CD4-positive, alpha-beta T cell treated with Interleukin-15 for 1 hour (primary cell): ENCODE results near the gene PSMA1.

Source experiments
- DNase-seq: peaks from one replicate; pipeline ENCODE4 v3.0.0-alpha.2; 2020

Gene PSMA1

DNA sequence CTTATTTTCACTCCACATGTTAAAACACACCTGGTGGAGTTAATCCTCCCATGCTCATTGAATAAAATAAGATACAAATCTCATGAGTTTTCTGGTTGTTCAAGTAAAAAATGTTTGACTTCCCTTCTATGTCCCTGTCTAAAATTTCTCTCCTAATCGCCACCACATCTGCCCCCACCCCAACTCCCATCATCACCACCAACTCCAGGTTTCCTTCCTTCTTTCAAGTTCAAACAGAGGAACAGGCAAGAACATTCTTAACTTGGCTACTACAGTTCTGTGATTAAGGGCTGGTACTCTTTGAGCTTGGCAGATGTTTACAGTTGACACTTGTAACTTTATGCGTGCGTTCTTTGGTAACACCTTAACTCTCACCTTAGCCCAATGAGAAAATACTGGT is 9.1 kb upstream of the PSMA1 start:
- DNase-seq: no peak

DNA sequence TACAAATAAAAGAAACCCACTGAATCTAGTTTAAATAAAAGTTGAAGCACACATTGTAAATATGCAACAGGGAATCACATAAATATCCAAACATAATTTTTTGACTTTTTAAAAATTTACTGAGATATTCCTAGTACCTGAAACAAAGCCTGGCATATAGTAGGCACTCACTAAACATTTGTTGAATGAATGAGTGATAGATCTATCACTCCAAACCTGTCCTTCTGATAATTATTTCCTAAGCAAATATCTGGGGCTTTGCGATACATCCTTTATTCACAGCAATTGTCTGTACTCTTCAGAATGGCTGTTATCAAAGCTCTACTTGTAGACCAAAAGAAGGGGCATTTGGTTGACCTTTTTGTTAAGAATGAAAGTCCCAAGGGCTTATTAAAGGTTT is 2.6 kb upstream of the PSMA1 start:
- no peak for DNase-seq

DNA sequence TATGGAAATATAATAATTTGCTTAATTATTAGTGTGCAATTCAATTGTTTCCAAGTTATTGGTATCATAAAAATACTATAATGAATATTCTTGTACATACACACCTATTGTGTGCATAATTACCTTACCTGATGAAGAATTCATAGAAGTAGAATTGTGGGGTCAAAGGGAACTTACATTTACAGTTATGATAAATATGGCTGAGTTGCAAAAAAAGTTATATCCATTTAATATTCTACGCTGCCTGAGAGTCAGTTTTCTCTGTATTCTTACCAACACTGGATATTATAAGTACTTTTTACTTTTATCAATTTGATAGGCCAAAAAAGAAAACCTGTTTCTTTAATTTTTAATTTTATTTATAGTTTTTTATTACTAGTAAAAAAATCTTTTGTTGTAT is 2.1 kb upstream of the PSMA1 start:
- DNase-seq: no peak

DNA sequence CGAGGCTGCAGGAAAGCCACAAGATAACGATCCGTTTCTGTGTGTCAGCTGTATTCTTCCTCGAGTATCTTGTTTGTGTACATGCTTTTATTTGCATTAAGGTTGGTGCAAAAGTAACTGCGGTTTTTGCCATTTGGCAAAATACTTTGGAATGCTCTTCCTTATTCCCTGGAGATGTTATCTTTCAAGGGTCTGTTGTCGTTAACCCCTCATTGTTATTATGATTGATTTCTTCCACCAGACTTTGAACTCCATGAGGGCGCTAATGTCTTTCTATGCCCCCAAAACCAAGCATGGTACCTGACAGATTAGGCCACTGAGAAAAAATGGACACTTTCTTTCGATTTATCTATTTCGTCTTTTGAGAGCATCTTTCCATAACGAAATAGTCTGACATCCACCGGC is 563 bp upstream of the PSMA1 start:
- DNase-seq: no peak

DNA sequence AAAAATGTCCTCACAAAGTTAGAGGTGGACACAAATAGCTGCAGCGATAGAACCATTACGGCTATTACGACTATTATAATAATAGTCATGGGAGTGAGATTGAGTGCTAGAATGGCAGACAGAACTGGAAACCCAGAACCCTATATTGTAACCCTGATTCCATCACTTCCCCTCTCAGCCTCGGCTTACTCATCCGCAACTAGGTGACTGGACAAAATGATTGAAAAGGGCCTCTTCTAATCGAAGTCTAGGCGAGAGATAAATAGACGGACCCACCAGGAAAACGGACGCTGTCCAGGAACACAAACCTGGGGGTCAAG is 629 bp downstream of the PSMA1 start:
- no peak for DNase-seq

DNA sequence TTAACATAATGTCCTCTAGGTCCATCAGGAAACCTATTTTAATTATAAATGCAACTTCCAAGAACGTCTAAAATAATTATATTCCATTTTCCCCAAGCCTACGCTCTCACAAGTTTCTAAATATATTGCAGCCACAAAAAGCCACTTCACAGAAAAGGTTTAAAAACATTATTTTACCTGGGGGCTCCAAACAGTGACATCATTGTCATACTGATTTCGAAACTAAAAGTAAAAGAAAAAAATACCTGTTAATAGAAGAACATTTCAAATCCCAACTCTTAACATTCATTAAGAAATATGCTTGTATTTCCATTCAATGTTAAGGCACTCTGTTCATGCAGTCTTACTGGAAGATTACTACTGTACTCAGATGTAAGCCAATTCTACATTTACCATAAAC is 1.4 kb downstream of the PSMA1 start:
- no peak for DNase-seq

DNA sequence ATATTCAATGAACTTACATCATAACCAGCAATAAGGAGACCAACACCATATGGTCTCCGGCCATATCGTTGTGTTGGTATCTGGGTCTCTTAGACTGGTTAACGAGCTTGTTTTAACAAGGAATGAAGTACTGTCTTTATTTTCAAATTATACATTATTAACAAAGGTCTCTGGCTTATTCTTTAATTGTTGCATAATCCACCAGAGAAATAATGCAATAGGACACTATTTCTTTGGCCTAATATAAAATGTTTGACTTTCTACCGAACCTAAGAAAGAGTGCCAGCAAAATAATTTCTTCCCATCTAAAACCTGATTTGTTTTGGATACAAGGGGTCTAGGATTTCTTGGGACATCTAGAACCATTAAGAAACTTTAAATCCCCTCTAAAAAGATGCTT is 6.4 kb downstream of the PSMA1 start:
- DNase-seq: no peak

DNA sequence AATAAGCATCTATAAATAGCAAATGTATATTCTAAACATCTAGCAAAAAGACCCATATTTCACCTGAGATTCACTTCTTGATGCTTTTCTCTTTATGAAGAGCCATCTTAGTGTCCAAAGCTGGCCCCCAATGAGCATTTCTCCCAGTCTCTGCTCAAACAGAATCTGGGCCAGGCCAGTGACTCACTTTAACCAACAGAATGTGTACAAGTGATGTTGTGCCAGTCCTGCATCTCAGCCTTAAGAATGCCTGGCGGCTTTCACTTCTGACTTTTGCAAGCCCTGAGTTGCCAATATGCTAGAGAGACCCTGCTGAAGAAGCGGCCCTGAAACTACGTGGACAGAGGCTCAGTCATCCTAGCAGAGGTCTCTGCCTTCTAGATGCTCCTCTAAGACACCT is 13.7 kb downstream of the PSMA1 start:
- no peak for DNase-seq

DNA sequence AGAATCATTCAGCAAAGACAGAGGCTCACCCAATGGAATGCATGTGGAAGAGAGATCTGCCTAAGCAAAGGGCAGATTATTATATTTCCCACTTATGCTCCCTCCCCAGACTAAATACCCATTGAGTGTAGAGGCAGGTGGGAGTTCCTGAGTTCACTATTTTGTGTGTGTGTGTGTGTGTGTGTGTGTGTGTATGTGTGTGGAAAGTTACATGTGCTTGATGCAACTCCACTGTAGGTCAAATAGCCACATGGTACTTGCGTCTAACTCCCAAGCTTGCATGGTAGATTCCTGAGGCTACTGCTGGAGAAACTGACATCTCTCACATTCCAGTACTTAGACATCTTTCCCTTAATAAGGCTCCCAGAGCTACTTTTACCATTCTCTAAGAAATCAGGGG is 17.2 kb downstream of the PSMA1 start:
- DNase-seq: no peak

DNA sequence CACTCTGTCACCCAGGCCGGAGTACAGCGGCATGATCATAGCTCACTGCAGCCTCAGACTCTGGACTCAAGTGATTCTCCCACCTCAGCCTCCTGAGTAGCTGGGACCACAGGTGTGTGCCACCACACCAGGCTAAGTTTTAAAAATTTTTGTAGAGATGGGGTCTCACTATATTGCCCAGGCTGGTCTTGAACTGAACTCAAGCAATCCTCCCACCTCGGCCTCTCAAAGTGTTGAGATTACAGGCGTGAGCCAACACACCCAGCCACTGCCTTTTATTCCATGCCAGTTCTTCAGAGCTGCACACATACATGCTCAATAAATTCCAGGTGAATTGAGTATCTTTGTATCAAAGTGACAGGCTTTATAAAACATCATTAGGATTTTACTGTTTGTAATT is 18.1 kb downstream of the PSMA1 start:
- no peak for DNase-seq

DNA sequence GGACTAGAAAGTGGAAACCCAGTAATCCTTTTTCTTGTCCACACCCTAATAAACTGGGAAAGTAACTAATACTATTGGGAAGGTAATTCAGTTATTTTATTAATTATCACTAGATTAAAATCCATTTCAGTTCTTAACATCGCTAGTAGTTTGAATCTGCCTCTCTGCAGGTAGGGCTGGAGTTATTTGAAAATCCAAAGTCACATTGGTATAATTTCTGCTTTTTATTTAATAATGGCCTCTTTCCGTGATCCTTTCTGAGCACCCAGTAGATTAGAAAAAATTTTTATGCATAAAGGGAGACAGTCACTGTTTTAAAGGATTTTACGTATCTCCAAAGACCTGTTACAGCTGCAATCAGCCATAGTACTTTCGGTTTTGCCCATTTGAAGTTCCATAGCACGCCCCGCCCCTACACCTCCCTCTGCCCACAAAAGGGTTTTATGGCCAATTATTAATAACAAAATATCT is 20.0 kb downstream of the PSMA1 start:
- DNase-seq: peak; percentile 43

DNA sequence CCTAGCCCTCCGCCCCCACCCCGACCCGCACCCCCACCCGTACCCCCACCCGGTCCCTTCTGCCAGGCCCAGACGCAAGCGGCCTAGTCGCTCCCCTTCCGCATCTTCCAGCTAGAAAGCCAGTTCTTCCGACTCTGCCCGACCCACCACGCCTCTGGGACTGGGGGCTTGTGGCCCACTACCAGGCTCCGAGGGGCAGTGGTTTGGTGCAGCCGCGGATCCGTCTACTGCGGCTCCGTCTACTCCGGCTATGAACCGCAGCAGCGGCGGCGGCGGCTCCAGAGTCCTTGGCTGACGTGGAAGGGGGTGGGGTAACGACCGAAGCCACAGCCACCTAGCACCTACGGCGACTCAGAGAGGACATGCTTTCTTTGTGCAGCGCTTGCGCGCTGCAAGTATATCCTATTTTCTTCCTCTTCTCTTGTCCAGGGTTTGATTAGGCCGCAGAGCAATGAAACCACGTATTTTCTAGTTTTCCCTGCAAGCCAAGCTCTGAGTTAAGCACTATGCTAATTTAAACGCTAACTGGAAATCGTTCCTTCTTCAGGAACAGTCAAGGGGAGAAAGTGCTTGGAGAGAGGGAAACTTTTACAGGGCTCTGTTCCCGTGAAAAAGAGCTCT is 20.5 kb downstream of the PSMA1 start, which contains the start of gene COPB1:
COPB1 (minus strand) TSS at position 252 of the 621 bp plus-strand sequence. CDS start 883 bp downstream, outside the sequence.
- DNase-seq: peak; percentile 91

DNA sequence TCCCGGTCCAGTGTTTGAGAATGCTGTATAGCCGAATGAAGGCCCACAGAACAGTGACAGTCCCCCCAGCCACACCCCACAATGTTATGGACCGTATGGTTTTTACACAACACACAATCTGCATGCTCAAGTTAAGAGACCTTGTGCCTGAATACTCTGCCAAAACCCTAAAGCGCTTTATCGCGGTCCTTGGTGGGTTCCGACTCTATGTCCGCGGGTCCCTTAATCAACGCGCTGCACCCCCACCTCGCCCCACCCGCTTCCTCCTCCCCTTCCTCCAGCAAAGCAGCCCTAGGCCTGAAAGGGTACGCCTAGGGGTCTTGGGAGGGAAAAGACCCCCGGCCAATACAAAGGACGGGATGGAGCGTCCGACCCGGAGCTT is 21.0 kb downstream of the PSMA1 start:
- peak; percentile 36 for DNase-seq

DNA sequence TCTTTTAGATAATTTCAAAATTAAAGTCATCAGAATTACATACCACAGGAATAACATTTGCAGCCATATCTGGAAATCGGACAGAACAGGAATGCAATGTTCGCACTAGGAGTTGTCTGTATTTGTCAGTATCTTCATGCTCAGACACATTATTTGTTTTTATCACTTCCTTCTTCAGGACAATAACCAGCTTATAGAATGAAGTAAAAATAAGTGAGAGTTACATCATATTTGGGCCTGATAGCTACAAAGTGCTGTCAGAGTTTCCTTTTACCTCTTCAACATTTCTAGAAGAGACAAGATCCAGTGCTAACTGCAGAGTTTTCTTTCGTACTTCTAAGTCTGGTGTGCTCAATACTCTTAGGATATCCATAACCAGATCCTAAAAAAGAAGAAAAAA is 39.5 kb downstream of the PSMA1 start:
- no peak for DNase-seq

DNA sequence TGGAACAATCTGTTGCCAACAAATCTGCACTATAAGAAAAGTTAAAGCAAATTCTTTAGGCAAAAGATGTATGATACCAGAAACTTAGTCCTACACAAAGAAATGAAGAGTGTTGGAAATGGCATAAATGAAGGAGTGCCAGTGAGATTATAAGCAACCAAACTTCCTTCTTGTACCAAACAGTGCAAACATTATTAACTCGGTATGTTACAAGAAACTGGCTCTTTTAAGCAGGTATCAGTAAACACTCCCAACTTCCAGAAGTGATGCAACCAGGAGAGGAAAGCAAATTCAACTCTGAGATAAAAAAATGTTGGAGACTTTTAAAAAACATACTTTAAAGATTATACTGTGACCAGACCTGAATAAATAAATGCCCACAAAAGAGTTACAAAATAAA is 49.1 kb downstream of the PSMA1 start:
- DNase-seq: no peak

DNA sequence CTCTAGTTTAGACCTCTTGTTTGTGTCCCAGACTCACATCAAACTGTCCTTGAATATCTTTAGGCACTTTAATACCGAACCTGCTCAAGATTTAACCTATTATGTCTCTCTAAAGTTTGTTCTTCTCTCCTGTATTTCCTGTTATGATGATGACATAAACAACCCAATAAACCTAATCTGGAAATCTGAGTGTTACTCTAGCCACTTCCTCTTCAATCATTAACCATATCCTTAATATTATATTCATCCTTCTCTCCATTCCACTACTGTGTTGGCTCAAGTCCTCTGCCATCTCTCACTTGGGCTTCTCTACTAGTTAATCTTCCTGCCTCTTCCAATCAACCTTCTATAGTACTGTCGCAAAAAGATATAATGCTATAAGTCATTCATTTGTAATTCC is 56.6 kb downstream of the PSMA1 start:
- DNase-seq: no peak

DNA sequence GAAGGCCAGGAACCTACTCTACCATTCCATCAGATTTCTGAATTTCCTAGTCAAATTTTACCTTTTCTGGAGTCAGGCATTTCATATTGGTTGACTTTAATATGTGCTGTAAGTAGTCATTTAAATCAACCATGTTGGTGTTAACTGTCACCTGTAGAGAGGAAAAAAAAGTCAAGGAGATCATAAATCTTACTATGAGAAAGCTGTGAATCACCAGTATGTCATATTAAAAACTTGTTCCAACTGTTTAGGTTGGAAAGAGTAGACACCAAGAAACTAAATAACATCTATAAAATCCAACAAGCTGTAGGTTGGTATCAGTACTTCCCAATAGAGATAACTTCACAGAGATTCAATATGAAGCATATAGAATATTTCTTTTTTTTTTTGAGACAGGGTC is 60.0 kb downstream of the PSMA1 start:
- no peak for DNase-seq

DNA sequence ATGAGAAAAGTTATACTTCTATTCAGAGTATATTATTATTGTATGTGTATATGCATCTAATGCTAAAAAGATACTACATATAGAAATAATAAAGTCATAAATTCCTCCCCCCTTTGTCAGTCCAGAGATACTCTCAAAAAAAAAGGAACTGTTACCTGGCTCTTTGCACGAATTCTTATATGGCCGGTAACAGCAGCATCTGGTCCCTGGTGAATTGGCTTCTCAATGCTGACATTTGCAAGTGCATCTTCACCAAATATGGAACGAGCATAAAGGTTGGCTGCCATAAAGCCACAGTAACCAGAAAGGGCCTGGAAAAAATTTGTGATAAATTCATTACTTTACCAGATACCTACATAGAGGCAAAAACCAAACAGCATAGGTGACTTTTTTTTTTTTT is 61.8 kb downstream of the PSMA1 start:
- DNase-seq: no peak

DNA sequence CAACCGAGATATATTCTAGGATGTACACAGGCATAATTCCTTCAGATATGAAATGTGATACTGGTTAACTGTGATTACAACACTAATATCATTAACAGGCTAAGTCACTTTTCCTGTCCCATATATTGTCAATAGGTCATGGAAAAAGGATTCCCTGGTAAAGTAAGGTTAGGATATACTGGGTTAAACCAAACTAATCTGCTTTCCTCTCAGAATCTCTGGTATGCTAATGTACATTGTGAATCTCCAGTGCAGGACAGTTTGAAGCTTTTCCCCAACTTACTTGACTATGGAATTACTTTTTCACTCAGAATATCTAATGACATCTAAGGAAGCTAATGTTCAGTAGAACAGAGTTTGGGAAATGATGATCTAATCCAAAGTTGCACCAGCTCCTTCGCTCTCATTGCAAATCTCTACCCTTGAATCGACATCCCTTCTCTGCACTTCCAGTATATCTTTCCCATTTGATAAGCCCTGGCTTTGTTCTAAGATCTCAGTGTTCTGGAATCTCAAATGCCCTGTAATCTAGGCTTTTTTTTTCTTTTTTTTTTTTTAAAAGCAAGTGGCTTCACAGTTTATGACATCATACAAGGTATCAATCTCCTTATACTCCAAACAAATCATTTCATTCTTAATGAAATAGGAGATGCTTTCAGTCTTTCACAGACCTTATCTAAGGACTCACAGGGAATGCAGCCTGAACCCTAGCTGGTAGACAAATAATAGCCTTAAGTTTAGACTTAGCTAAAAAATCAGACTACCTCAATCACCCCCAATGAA is 64.3 kb downstream of the PSMA1 start:
- no peak for DNase-seq
